ENCODE data around the gene DNAJC15. TPM values are rescaled to one million over a fixed set of nuclear protein-coding genes. Genes with fewer than 3 reads are reported as not detected.
A peak's percentile ranks its signal among the peaks of the same experiment; 100 is the strongest.
"Not testable (repeated sequence)": the region's sequence is repeated elsewhere in the genome, so short reads cannot be mapped to it uniquely, and the experiment has no call there.

DNAJC15 gene
- 10 to 100 TPM; 12.5 to 15.7 TPM for total RNA-seq

DNA sequence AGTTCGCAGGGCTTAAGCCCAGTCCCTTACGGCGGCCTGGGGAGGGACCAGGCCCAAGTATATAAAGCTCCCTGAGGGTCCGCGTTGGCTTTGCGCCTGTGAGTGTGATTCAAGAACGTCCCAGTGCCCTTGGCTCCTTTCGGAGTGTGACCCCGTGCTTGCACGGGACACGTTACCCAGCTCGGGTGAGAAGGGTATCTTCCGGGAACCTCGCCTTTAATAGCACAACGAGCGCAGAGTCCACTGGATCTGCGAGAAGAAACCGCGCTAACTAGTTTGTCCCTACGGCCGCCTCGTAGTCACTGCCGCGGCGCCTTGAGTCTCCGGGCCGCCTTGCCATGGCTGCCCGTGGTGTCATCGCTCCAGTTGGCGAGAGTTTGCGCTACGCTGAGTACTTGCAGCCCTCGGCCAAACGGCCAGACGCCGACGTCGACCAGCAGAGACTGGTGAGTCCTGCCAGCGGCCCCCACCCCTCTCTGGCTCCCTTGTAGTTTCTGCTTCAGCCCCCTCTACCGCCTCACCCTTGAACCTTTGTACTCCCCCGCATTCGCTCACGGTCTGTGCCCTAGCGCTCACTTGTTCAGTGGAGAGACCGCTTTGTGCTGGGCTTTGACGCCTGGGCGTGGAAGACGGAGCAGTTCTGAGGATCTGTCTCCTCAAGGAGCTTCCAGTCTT, at the start of gene DNAJC15:
DNAJC15 (plus strand) TSS at position 298 of the 675 bp plus-strand sequence; CDS start at position 339, 41 bp downstream.
- peaks cover 11% of the 10 kb centered on the region for H3K36me3 Mint-ChIP-seq
- peak within 1 kb of the TSS; percentile 91 for H3K27ac Mint-ChIP-seq
- ATAC-seq (ENCODE audit: low read depth) = peak; percentile 94
- POLR2A ChIA-PET = interaction anchor here (0.6 to 4.4 kb wide), 7 partner anchors 10 to 72 kb away, joined by 3 to 61 read pairs (median 4); partner anchors contain the start of gene EPSTI1
- DNase-seq = peak; percentile 89
- no peaks in the 10 kb centered on the region for H3K27me3 Mint-ChIP-seq
- no peaks in the 10 kb centered on the region for H3K9me3 Mint-ChIP-seq
- peak within 1 kb of the TSS; percentile 89 for H3K4me3 Mint-ChIP-seq
- H3K4me1 Mint-ChIP-seq = peaks cover 18% of the 10 kb centered on the region

DNA sequence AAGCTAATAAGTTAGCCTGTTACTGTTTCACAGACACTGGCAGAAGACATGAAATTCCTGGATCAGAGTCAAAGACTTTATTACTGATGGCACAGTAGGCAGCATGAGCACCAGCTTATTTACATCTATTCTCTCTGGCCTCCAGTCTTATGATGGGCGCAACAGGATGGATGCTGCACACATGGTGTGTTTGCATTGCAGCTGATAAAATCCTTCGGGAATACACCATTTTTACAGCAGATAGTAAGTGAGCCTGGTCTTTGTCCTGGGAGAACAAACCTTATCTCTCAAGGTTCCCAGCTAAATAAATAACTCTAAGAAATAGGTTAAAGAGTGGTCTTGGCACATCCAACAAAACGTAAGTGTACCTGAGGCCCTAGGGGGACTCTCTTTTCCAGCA, 47.3 kb upstream of the DNAJC15 start:
- no peaks in the 10 kb centered on the region for H3K27me3 Mint-ChIP-seq
- H3K4me3 Mint-ChIP-seq = no peak overlapping the region
- H3K4me1 Mint-ChIP-seq = peaks cover 25% of the 10 kb centered on the region
- no peak overlapping the region for H3K27ac Mint-ChIP-seq
- peaks cover 42% of the 10 kb centered on the region for H3K36me3 Mint-ChIP-seq
- ATAC-seq (ENCODE audit: low read depth) = no peak
- POLR2A ChIA-PET = no interaction called here
- H3K9me3 Mint-ChIP-seq = no peaks in the 10 kb centered on the region
- DNase-seq = no peak

GRCh38 chr13:42977219-42977659, 46.1 kb upstream of the DNAJC15 start:
- ATAC-seq (ENCODE audit: low read depth) (no peak), DNase-seq (no peak)
- Mint-ChIP-seq H3K27me3 (no peaks in the 10 kb centered on the region), H3K4me1 (peaks cover 19% of the 10 kb centered on the region), H3K27ac (no peak overlapping the region), H3K4me3 (no peak overlapping the region), H3K36me3 (peaks cover 47% of the 10 kb centered on the region), H3K9me3 (no peaks in the 10 kb centered on the region)
- POLR2A ChIA-PET = no interaction called here

GRCh38 chr13:42981317-42981716, 42.1 kb upstream of the DNAJC15 start:
- no peak for ATAC-seq (ENCODE audit: low read depth)
- peaks cover 35% of the 10 kb centered on the region for H3K4me1 Mint-ChIP-seq

GRCh38 chr13:42981853-42982252, 41.5 kb upstream of the DNAJC15 start:
- H3K4me3 Mint-ChIP-seq = no peak overlapping the region
- peaks cover 68% of the 10 kb centered on the region for H3K36me3 Mint-ChIP-seq
- no peaks in the 10 kb centered on the region for H3K27me3 Mint-ChIP-seq
- H3K4me1 Mint-ChIP-seq = peaks cover 35% of the 10 kb centered on the region
- H3K27ac Mint-ChIP-seq = no peak overlapping the region
- DNase-seq = no peak
- POLR2A ChIA-PET = interaction anchor here (1.4 to 4.7 kb wide), 2 partner anchors 8 to 10 kb away, joined by 3 to 16 read pairs; partner anchors contain the start of gene EPSTI1
- no peak for ATAC-seq (ENCODE audit: low read depth)
- H3K9me3 Mint-ChIP-seq = peaks cover 3% of the 10 kb centered on the region

More at GRCh38 chr13:42981317-42981716, 42.1 kb upstream of the DNAJC15 start:
- DNase-seq = no peak
- POLR2A ChIA-PET = interaction anchor here (1.4 to 4.7 kb wide), 2 partner anchors 9 to 11 kb away, joined by 3 to 16 read pairs; partner anchors contain the start of gene EPSTI1
- no peak overlapping the region for H3K27ac Mint-ChIP-seq
- no peak overlapping the region for H3K4me3 Mint-ChIP-seq
- H3K9me3 Mint-ChIP-seq = peaks cover 3% of the 10 kb centered on the region
- H3K27me3 Mint-ChIP-seq = no peaks in the 10 kb centered on the region
- H3K36me3 Mint-ChIP-seq = peaks cover 66% of the 10 kb centered on the region

DNA sequence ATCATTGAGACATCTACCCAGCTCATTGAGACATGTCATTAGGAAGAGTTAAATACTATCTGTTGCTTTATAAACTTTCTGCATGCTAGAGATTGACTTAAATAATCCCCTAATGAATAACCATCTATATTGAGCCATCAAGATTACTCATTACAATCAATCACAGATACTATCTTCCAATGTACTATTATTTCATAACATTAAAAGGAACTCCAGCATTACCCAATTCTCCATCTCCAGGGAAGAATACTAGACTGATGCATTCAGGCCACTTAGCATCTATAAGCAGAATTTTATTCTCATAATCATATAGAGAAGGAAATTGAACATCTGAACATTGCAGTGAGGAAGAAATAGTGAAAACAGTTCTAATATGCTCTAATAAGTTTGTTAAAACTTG, 39.4 kb upstream of the DNAJC15 start:
- POLR2A ChIA-PET = no interaction called here
- H3K9me3 Mint-ChIP-seq = peaks cover 3% of the 10 kb centered on the region
- no peak for ATAC-seq (ENCODE audit: low read depth)
- DNase-seq = no peak
- H3K27me3 Mint-ChIP-seq = no peaks in the 10 kb centered on the region
- H3K4me1 Mint-ChIP-seq = peaks cover 39% of the 10 kb centered on the region
- H3K27ac Mint-ChIP-seq = no peak overlapping the region
- peaks cover 66% of the 10 kb centered on the region for H3K36me3 Mint-ChIP-seq
- no peak overlapping the region for H3K4me3 Mint-ChIP-seq

- peaks cover 3% of the 10 kb centered on the region for H3K9me3 Mint-ChIP-seq
- no peak for DNase-seq
- H3K36me3 Mint-ChIP-seq = peaks cover 68% of the 10 kb centered on the region
- H3K4me3 Mint-ChIP-seq = no peak overlapping the region
- H3K27me3 Mint-ChIP-seq = no peaks in the 10 kb centered on the region
- POLR2A ChIA-PET = no interaction called here
- no peak for ATAC-seq (ENCODE audit: low read depth)
- no peak overlapping the region for H3K27ac Mint-ChIP-seq
- peaks cover 41% of the 10 kb centered on the region for H3K4me1 Mint-ChIP-seq
Measured at GRCh38 chr13:42984691-42985090, 38.7 kb upstream of the DNAJC15 start.

DNA sequence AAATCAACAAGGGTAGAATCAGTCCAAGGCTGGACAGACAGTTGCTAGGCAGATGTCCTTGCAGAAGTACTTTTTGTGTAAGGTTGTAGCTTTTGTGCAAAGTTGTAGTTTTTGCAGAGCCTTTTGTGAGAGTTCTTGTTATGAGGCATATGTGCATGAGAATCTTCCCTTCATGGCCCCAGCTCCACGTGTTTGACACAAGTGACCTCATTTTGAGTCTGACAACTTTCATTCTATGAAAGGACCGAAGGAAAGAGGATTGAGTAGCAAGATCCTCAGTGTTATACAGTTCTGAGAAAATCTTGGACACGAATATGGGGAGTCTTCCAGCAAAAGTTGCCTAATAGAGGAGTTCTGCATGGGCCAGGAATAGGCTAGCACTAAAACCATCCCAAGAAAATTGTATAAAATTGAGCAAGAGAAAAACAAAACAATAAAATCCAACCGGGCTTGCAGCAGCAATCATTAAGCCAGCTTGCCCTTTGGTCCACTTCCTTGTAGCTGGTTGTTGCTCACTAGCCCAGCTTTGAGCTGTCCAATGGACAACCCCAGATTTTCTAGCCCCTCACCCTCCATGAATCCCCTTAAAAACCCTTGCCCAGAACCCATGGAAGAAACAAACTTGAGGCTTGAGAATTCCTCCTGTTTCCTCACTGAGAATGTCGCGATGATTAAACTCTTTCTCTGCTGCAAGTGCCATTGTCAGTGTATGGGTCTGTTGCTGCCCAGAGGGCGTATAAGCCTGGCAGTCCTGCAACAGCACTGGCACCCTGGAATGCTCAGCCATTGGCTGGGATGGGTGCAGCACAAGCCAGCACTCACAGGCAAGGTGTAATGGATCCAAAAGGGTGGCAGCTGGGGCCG, 37.8 kb upstream of the DNAJC15 start:
- peaks cover 68% of the 10 kb centered on the region for H3K36me3 Mint-ChIP-seq
- DNase-seq (no peak), ATAC-seq (ENCODE audit: low read depth) (no peak)
- POLR2A ChIA-PET = no interaction called here
- no peak overlapping the region for H3K27ac Mint-ChIP-seq
- H3K4me3 Mint-ChIP-seq = no peak overlapping the region
- peaks cover 3% of the 10 kb centered on the region for H3K9me3 Mint-ChIP-seq
- H3K27me3 Mint-ChIP-seq = no peaks in the 10 kb centered on the region
- H3K4me1 Mint-ChIP-seq = peaks cover 44% of the 10 kb centered on the region

DNA sequence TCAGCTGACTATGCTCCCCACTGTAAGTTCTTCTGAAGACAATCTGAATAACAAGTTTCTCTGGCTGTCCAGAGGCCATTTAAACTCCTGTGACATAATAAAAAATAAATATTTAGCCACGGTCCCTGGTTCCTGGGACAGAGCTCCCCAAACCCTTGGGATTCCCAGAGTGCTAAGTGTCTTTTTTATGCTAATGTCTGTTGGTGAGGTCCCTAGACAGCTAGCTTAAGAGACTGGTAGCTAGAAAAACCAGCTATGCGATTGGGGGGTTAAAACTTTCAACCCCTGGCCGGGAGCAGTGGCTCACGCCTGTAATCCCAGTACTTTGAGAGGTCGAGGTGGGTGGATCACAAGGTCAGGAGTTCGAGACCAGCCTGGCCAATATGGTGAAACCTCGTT, 37.2 kb upstream of the DNAJC15 start:
- Mint-ChIP-seq H3K36me3 (peaks cover 69% of the 10 kb centered on the region), H3K4me3 (no peak overlapping the region), H3K4me1 (peaks cover 45% of the 10 kb centered on the region), H3K27ac (no peak overlapping the region), H3K27me3 (no peaks in the 10 kb centered on the region), H3K9me3 (peaks cover 3% of the 10 kb centered on the region)
- DNase-seq = no peak
- POLR2A ChIA-PET = no interaction called here
- no peak for ATAC-seq (ENCODE audit: low read depth)

DNA sequence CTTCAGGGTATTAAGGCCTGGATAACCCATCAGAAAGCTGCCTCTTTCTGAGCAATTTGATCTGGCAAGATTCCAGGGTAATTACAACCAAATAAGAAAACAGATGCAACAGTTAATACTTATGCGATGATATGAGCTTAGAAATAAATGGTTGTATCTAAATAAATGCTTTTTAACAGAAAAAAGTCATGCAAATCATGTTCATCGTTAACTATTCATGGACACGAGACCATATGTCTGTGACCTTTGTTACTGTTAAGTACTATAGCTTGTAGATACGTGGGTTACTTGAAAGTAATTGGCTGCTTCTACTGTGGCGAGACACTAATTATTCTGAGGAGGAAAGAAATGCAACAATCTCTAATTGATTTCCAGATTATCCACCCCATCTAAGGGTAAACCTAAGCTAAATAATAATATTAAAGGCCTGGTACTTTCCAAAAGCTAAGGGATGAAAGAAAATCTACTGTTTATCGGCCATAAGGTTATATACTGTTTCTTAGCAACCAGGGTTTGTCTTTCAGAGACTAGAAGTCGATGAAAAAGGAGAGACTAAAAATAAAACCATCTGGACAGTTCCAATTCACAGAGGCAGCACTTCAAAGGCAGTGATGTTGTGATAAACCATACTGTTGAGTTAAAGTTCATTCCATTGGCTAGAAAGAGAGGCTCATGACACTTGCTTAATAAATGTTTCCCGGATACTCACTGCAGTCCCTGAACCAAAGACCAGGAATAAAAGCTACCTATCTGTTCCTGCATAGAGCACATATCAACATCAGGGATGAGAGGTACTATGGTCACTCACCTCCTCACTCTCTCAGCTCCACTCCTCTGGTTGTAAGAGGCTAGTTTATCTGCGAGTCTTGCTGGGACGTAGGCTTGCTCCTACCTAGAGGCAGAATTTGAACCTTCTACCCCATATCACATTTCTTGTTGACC, 32.8 kb upstream of the DNAJC15 start:
- DNase-seq (no peak), ATAC-seq (ENCODE audit: low read depth) (peak; percentile 13)
- peaks cover 42% of the 10 kb centered on the region for H3K36me3 Mint-ChIP-seq
- peak overlapping the region; percentile 90 for H3K4me3 Mint-ChIP-seq
- no peaks in the 10 kb centered on the region for H3K9me3 Mint-ChIP-seq
- no peaks in the 10 kb centered on the region for H3K27me3 Mint-ChIP-seq
- POLR2A ChIA-PET = interaction anchor here (1.2 to 4.5 kb wide), 8 partner anchors 9 to 888 kb away, joined by 3 to 61 read pairs (median 14); partner anchors contain the start of genes CCDC122 and DNAJC15
- H3K27ac Mint-ChIP-seq = peak overlapping the region; percentile 99
- H3K4me1 Mint-ChIP-seq = peaks cover 41% of the 10 kb centered on the region

DNA sequence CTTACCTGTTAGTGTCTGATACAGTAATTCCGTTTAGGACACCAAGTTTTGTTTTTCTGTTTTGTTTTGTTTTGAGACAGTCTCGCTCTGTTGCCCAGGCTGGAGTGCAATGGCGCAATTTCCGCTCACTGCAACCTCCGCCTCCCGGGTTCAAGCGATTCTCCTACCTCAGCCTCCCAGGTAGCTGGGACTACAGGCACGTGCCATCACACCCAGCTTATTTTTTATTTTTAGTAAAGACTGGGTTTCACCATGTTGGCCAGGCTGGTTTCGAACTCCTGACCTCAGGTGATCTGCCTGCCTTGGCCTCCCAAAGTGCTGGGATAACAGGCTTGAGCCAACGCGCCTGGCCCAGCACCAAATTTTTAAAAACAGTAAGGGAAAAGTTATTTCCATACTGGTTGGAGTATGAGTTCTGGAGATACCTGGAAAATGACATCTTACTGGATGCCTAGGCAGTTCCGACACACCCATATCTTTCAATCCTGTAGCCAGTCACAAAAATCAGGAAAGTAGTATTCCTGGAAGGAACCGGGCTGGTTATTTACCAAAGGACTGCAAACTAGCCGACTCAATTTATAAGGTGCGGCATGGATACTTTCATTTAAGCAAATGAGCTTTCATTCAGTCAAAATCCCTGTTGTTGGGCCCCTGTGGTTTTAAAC, 32.0 kb upstream of the DNAJC15 start:
- Mint-ChIP-seq H3K4me3 (peak overlapping the region; percentile 90), H3K4me1 (peaks cover 42% of the 10 kb centered on the region), H3K27ac (peak overlapping the region; percentile 99), H3K36me3 (peaks cover 34% of the 10 kb centered on the region)
- not testable (repeated sequence) for ATAC-seq (ENCODE audit: low read depth); H3K9me3 Mint-ChIP-seq; H3K27me3 Mint-ChIP-seq
- POLR2A ChIA-PET = interaction anchor here (1.2 to 4.5 kb wide), 10 partner anchors 10 to 888 kb away, joined by 3 to 61 read pairs (median 10); partner anchors contain the start of genes CCDC122 and DNAJC15
- peak; percentile 35 for DNase-seq

All from activated naive CD8-positive, alpha-beta T cell treated with anti-CD3 and anti-CD28 coated beads, Interleukin-2, amount 10 ng/mL, durations not matched to agents 7 days and 5 days (primary cell).